Heart left ventricle (tissue), 16 donors: ENCODE measurements around the gene MEIOC. TPM values are rescaled to one million over a fixed set of nuclear protein-coding genes. Genes with fewer than 3 reads are reported as not detected.
"Not testable (repeated sequence)": the region's sequence is repeated elsewhere in the genome, so short reads cannot be mapped to it uniquely, and the experiment has no call there.

Experiments used
- ATAC-seq, 4 donors: fragments of 200-7000 bp; cut with Tn5 transposase; one replicate each; pipeline ENCODE4 v1.9.1; 2020 to 2022; ENCODE audit warnings: moderate library complexity in 4 of 4, mild to moderate bottlenecking in 3 of 4, moderate number of reproducible peaks in 1 of 4
- DNase-seq, 5 donors: peaks; one replicate each; pipeline ENCODE4 v3.0.0-alpha.2; 2020
- H3K27ac ChIP-seq, 12 donors: fragments of 200-600 bp; sonication (generic) in 4 of 12; one replicate each; pipeline versions ENCODE4 v1.5.0 to v1.8.0; 2016 to 2022; ENCODE audit warnings: mild to moderate bottlenecking in 2 of 12
- H3K27me3 ChIP-seq, 9 donors: fragments of 200-600 bp; sonication (generic) in 2 of 9; one replicate each; pipeline versions ENCODE4 v1.5.1 to v1.8.0; 2016 to 2022; ENCODE audit warnings: mild to moderate bottlenecking in 3 of 9
- H3K36me3 ChIP-seq, 9 donors: fragments of 200-600 bp; sonication (generic) in 2 of 9; one replicate each; pipeline versions ENCODE4 v1.5.0 to v1.8.0; 2018 to 2022; ENCODE audit warnings: mild to moderate bottlenecking in 2 of 9
- H3K4me1 ChIP-seq, 12 donors: fragments of 200-600 bp; sonication (generic) in 4 of 12; one replicate each; pipeline versions ENCODE4 v1.5.0 to v1.8.0; 2016 to 2022; ENCODE audit warnings: mild to moderate bottlenecking in 3 of 12
- H3K4me3 ChIP-seq, 12 donors: fragments of 200-600 bp; sonication (generic) in 4 of 12; one replicate each; pipeline versions ENCODE4 v1.5.0 to v1.8.0; 2017 to 2022; ENCODE audit warnings: mild to moderate bottlenecking in 9 of 12, moderate library complexity in 4 of 12
- H3K9me3 ChIP-seq, 12 donors: fragments of 200-600 bp; sonication (generic) in 4 of 12; one replicate each; pipeline versions ENCODE4 v1.5.0 to v1.8.0; 2016 to 2022; ENCODE audit warnings: mild to moderate bottlenecking in 1 of 12
- POLR2A ChIP-seq, 2 donors: fragments of 450-650 bp; IDR thresholded peaks; one replicate each; pipeline ENCODE4 v1.6.1; 2017; ENCODE audit warnings: antibody characterized with exemption in 2 of 2, mild to moderate bottlenecking in 2 of 2, moderate library complexity in 2 of 2
- whole genome bisulfite sequencing, 4 donors: extraction: QIAGEN DNeasy Blood & Tissue Kit in 2 of 4; methylation state at CpG; one replicate each; pipeline versions ENCODE4 v1.1.5 to v1.1.7; 2013 to 2018; 5-methylcytosine and 5-hydroxymethylcytosine counted together
- intact Hi-C, 10 donors: fragments of 100-400 bp; cut with DNase I; formaldehyde crosslinking; loops; one replicate each; pipeline versions ENCODE4 v1.11.1 to v1.14.2; 2022
- polyA plus RNA-seq, 2 donors: library from polyadenylated mRNA; stranded (reverse); fragments of 200-250 nt; gene quantifications; one replicate each; pipeline ENCODE4 v1.2.3, GENCODE V29; 2013
- total RNA-seq, 9 donors: library from RNA; depleted of rRNA in 2 of 9; stranded (reverse); fragments of >200 nt in 2 of 9; fragmentation: NEBNext Ultra II Directional in 3 of 9; extraction: Animal tissue kit (Norgen Biotek cat#: 25700) in 3 of 9; gene quantifications; one replicate each; pipeline versions ENCODE4 v1.1.0 to v1.2.4, GENCODE V29; 2016 to 2023
- TF ChIP-seq, protein P1 (sequence below), 12 donors: fragments of 200-600 bp; sonication (generic) in 4 of 12; IDR thresholded peaks; one replicate each; pipeline versions ENCODE4 v1.5.0 to v1.8.0; 2018 to 2022; ENCODE audit warnings: antibody characterized with exemption in 12 of 12, mild to moderate bottlenecking in 5 of 12
- donor health status: ischemic (EF 13 %, LVEDD 7.1; RV severe dilation, severe dysfunction).
- donor health status: healthy with polysubstance abuse.
- donor health status: DM: no; HTN: yes; CAD: no.
- donor health status: DM: no; HTN: no; CAD: no.
- donor health status: ischemic (EF 25% LVEDD 6.9; RV normal size, moderate dysfunction).
- donor health status: ischemic (EF 25% LVEDD 5.7; RV mildly dilated, moderate dysfunction).
- donor health status: healthy.
- donor health status: DM: yes; HTN: yes; CAD: no.
- donor health status: ischemic (EF 35%, LVEDD 5.7; RV mildly dilated, moderate dysfunction).
- donor health status: nonischemic (EF 11% LVEDD 7.7; RV severe dilation, severe dysfunction).
- donor health status: DM: yes; HTN: yes; CAD: no.
- donor health status: PGD.
- donor health status: ischemic (EF 29% LVEDD 5.4; RV normal size, mild dysfunction).
- donor health status: nonischemic (EF 23%, LVEDD 6.1; RV moderate dilation, normal function).

MEIOC gene
- total and polyA plus RNA-seq, 11 donors = 0.03 TPM; not detected in 10

DNA sequence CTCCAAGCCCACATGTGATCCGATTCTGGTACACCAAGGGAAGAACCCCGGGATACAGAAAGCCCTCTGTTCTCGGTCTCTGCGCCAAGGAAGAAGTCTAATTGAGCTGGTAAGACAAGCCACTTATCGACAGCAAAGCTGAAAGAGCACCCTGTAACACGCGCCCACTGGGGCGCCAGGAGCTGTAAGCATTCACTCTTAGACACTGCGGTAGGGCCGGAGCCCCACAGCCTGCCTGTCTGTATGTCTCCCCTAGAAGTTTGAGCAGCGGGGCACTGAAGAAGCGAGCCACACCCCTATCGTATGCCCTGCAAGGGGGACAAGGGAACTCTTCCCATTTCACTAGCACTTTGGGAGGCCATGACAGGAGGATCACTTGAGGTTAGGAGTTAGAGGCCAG, 27.0 kb upstream of the MEIOC start:
- no peak for TF ChIP-seq POLR2A (IDR thresholded peaks at IDR 0.05)
- TF ChIP-seq, protein P1, sequence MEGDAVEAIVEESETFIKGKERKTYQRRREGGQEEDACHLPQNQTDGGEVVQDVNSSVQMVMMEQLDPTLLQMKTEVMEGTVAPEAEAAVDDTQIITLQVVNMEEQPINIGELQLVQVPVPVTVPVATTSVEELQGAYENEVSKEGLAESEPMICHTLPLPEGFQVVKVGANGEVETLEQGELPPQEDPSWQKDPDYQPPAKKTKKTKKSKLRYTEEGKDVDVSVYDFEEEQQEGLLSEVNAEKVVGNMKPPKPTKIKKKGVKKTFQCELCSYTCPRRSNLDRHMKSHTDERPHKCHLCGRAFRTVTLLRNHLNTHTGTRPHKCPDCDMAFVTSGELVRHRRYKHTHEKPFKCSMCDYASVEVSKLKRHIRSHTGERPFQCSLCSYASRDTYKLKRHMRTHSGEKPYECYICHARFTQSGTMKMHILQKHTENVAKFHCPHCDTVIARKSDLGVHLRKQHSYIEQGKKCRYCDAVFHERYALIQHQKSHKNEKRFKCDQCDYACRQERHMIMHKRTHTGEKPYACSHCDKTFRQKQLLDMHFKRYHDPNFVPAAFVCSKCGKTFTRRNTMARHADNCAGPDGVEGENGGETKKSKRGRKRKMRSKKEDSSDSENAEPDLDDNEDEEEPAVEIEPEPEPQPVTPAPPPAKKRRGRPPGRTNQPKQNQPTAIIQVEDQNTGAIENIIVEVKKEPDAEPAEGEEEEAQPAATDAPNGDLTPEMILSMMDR (IDR thresholded peaks at IDR 0.05) = no peak
- H3K4me3 ChIP-seq = peak overlapping the region in 1 of 12 donors; percentile 39
- H3K4me1 ChIP-seq = peaks cover 0 to 11% (median 0%) of the 10 kb centered on the region in 12 donors
- H3K9me3 ChIP-seq = no peaks in the 10 kb centered on the region
- peak overlapping the region in 3 of 12 donors; percentile 62 to 80 (median 67) for H3K27ac ChIP-seq
- ATAC-seq (no peak), DNase-seq (no peak)
- intact Hi-C loops = no loop called here
- WGBS, 4 donors = 94 to 96% (median 95%) methylated on average over 9 to 13 of the region's 13 CpGs
- H3K27me3 ChIP-seq = no peaks in the 10 kb centered on the region
- H3K36me3 ChIP-seq = no peaks in the 10 kb centered on the region

DNA sequence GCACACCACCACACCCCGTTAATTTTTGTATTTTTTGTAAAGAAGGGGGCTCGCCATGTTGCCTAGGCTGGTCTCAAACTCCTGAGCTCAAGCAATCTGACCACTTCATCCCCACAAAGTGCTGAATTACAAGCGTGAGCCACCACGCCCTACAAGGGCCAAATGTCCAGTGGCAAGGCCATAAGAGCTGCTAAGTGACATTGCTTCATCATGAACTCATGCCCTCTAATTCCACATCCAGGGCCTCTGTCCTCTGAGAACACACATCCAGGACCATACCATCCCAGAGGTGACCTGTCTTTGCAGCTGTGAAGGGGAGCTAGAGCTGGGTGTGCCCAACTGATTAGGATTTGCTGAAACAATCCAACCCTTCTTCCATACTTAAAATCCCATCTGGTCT, 25.6 kb upstream of the MEIOC start:
- H3K9me3 ChIP-seq = no peaks in the 10 kb centered on the region
- no peaks in the 10 kb centered on the region for H3K27me3 ChIP-seq
- ATAC-seq = no peak
- no peaks in the 10 kb centered on the region for H3K36me3 ChIP-seq
- no peak overlapping the region for H3K27ac ChIP-seq
- H3K4me1 ChIP-seq = peaks cover 0 to 11% (median 0%) of the 10 kb centered on the region in 12 donors
- WGBS, 4 donors = 82 to 95% (median 90%) methylated on average over 4 of the region's 4 CpGs
- no peak for DNase-seq
- H3K4me3 ChIP-seq = no peak overlapping the region
- intact Hi-C loops = loop anchor here in 1 of 10 donors (5.0 kb wide), 1 partner anchor 73 kb away; the partner anchor contains the start of gene FZD2
- TF ChIP-seq, protein P1 (IDR thresholded peaks at IDR 0.05) = no peak
- no peak for TF ChIP-seq POLR2A (IDR thresholded peaks at IDR 0.05)

DNA sequence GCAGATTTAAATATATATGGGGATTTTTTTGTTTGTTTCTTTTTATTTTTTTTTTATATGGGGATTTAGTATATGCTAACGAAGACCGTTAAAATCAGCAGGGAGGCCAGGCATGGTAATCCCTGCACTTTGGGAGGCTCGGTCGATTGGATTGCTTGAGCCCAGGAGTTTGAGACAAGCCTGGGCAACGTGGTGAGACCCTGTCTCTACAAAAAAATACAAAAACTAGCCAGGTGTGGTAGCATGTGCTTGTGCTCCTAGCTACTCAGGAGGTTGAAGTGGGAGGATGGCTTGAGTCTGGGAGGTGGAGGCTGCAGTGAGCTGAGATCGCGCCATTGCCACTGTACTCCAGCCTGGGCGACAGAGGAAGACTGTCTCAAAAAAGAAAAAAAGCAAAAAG, 22.3 kb upstream of the MEIOC start:
- H3K4me1 ChIP-seq = no peaks in the 10 kb centered on the region
- H3K4me3 ChIP-seq = no peak overlapping the region
- ATAC-seq (no peak), DNase-seq (no peak)
- TF ChIP-seq POLR2A (IDR thresholded peaks at IDR 0.05) = no peak
- TF ChIP-seq, protein P1 (IDR thresholded peaks at IDR 0.05) = no peak
- intact Hi-C loops = loop anchor here in 1 of 10 donors (5.0 kb wide), 1 partner anchor 77 kb away; the partner anchor contains the start of gene FZD2
- no peaks in the 10 kb centered on the region for H3K27me3 ChIP-seq
- no peaks in the 10 kb centered on the region for H3K9me3 ChIP-seq
- no peak overlapping the region for H3K27ac ChIP-seq
- 76 to 80% (median 78%) methylated on average over 8 of the region's 8 CpGs for WGBS, 4 donors
- no peaks in the 10 kb centered on the region for H3K36me3 ChIP-seq

DNA sequence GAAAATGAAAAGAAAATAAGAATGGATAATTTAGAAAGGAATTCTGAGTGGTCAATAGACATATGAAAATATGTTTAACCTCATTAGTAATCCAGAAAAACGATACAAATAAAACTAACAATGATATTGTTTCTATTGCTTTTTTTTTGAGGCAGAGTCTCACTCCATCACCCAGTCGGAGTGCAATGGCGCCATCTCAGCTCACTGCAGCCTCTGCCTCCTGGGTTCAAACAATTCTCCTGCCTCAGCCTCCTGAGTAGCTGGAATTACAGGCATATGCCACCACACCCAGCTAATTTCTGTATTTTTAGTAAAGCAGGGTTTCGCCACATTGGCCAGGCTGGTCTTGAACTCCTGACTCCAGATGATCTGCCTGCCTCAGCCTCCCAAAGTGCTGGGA, 21.9 kb upstream of the MEIOC start:
- not testable (repeated sequence) for H3K36me3 ChIP-seq, H3K27me3 ChIP-seq, H3K27ac ChIP-seq, ATAC-seq, H3K4me3 ChIP-seq, DNase-seq, H3K9me3 ChIP-seq, H3K4me1 ChIP-seq
- intact Hi-C loops = loop anchor here in 1 of 10 donors (5.0 kb wide), 1 partner anchor 77 kb away; the partner anchor contains the start of gene FZD2
- 58 to 78% (median 70%) methylated on average over 4 of the region's 4 CpGs for WGBS, 4 donors

DNA sequence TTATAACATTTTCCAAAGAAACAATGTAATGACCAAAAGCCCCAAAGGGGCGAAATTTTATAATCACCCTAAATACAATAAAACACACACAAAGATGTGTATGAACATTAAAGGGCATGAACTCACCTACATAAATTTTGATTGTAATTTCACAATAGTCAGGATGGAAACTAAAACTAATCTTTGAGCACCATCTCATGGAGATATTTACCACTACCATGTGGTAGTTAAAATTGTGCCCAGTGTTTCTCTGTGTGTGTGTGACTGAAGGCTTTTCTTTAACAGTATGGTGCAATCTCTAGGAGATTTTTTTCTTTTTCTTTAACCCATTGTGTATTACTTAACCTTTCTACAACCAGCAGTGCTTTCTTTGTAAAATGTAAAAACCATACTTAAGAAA, 19.7 kb upstream of the MEIOC start:
- intact Hi-C loops = loop anchor here (1.0 to 5.0 kb wide), 3 partner anchors 103 to 104 kb away; no protein-coding TSS in a partner anchor
- H3K36me3 ChIP-seq = no peaks in the 10 kb centered on the region
- H3K27ac ChIP-seq = no peak overlapping the region
- H3K9me3 ChIP-seq = no peaks in the 10 kb centered on the region
- ATAC-seq (peak in 3 of 4 donors; percentile 58 to 71 (median 70)), DNase-seq (no peak)
- WGBS, 4 donors = 49 to 63% (median 55%) methylated on average over 1 of the region's 1 CpG
- no peaks in the 10 kb centered on the region for H3K27me3 ChIP-seq
- no peaks in the 10 kb centered on the region for H3K4me1 ChIP-seq
- TF ChIP-seq POLR2A (IDR thresholded peaks at IDR 0.05) = no peak
- TF ChIP-seq, protein P1 (IDR thresholded peaks at IDR 0.05) = peak in 11 of 12 donors; percentile 22 to 66 (median 46)
- no peak overlapping the region for H3K4me3 ChIP-seq
